ENCODE measurements around the gene GPR161. TPM values are rescaled to one million over a fixed set of nuclear protein-coding genes. Genes with fewer than 3 reads are reported as not detected.

Gene GPR161
- total and polyA plus RNA-seq, 2 donors (not counting 1 experiment from before 2014, with no cell fraction given): 10.2 to 18.7 TPM

GRCh38 chr1:168116327-168116799 lies 20.4 kb downstream of the GPR161 start:
- Histone ChIP-seq H3K27ac (ENCODE audit: insufficient read depth, low read length) (no peak overlapping the region), H3K4me1 (ENCODE audit: control insufficient read depth, extremely low read depth, insufficient read depth, low read length) (peaks cover 7% of the 10 kb centered on the region), H3K9ac (ENCODE audit: insufficient read depth, low read length) (no peak overlapping the region), H3K27me3 (ENCODE audit: control insufficient read depth, insufficient read depth, low read length) (no peaks in the 10 kb centered on the region), H3K79me2 (ENCODE audit: control insufficient read depth, insufficient read depth, low read length) (no peaks in the 10 kb centered on the region), H3K4me2 (ENCODE audit: extremely low read depth, insufficient read depth, low read length) (no peak overlapping the region), H3K4me3 (replicated peaks in 1 of 4; ENCODE audit: control extremely low read depth in 1 of 4, insufficient read depth in 1 of 4, low read depth in 3 of 4, low read length in 4 of 4) (no peak overlapping the region), H3K36me3 (ENCODE audit: control insufficient read depth, insufficient read depth, low read length) (no peaks in the 10 kb centered on the region), H3K9me3 (ENCODE audit: control insufficient read depth, insufficient read depth, low read depth, low read length) (no peaks in the 10 kb centered on the region), H2AFZ (ENCODE audit: low read length) (no peak overlapping the region), H4K20me1 (ENCODE audit: control insufficient read depth, extremely low read depth, insufficient read depth, low read length) (no peaks in the 10 kb centered on the region)
- no peak for DNase-seq (ENCODE audit: low read depth in 2 of 2)
- TF ChIP-seq CTCF (conservative IDR thresholded peaks at IDR 0.05 in 1 of 2, IDR thresholded peaks at IDR 0.05 in 1 of 2; ENCODE audit: low read depth in 1 of 2, low read length in 2 of 2) (no peak), EZH2 (IDR thresholded peaks at IDR 0.05; ENCODE audit: low read length, missing control alignments) (no peak)

- H3K4me1 ChIP-seq (ENCODE audit: control insufficient read depth, extremely low read depth, insufficient read depth, low read length): peaks cover 3% of the 10 kb centered on the region
- no peak for DNase-seq (ENCODE audit: low read depth in 2 of 2)
- H3K4me3 ChIP-seq (replicated peaks in 1 of 4; ENCODE audit: control extremely low read depth in 1 of 4, insufficient read depth in 1 of 4, low read depth in 3 of 4, low read length in 4 of 4): no peak overlapping the region
- no peak for TF ChIP-seq CTCF (conservative IDR thresholded peaks at IDR 0.05 in 1 of 2, IDR thresholded peaks at IDR 0.05 in 1 of 2; ENCODE audit: low read depth in 1 of 2, low read length in 2 of 2)
- no peak for TF ChIP-seq EZH2 (IDR thresholded peaks at IDR 0.05; ENCODE audit: low read length, missing control alignments)
- H3K36me3 ChIP-seq (ENCODE audit: control insufficient read depth, insufficient read depth, low read length): no peaks in the 10 kb centered on the region
- H3K27ac ChIP-seq (ENCODE audit: insufficient read depth, low read length): no peak overlapping the region
- H2AFZ ChIP-seq (ENCODE audit: low read length): no peak overlapping the region
- H3K27me3 ChIP-seq (ENCODE audit: control insufficient read depth, insufficient read depth, low read length): no peaks in the 10 kb centered on the region
- H3K79me2 ChIP-seq (ENCODE audit: control insufficient read depth, insufficient read depth, low read length): no peaks in the 10 kb centered on the region
- no peaks in the 10 kb centered on the region for H4K20me1 ChIP-seq (ENCODE audit: control insufficient read depth, extremely low read depth, insufficient read depth, low read length)
- H3K4me2 ChIP-seq (ENCODE audit: extremely low read depth, insufficient read depth, low read length): no peak overlapping the region
- H3K9me3 ChIP-seq (ENCODE audit: control insufficient read depth, insufficient read depth, low read depth, low read length): no peaks in the 10 kb centered on the region
- H3K9ac ChIP-seq (ENCODE audit: insufficient read depth, low read length): no peak overlapping the region
Measured at GRCh38 chr1:168114845-168115244, 21.9 kb downstream of the GPR161 start.

GRCh38 chr1:168112673-168113305 lies 23.9 kb downstream of the GPR161 start:
- Histone ChIP-seq H3K79me2 (ENCODE audit: control insufficient read depth, insufficient read depth, low read length) (no peaks in the 10 kb centered on the region), H4K20me1 (ENCODE audit: control insufficient read depth, extremely low read depth, insufficient read depth, low read length) (no peaks in the 10 kb centered on the region), H3K9ac (ENCODE audit: insufficient read depth, low read length) (no peak overlapping the region), H3K9me3 (ENCODE audit: control insufficient read depth, insufficient read depth, low read depth, low read length) (no peaks in the 10 kb centered on the region), H3K27me3 (ENCODE audit: control insufficient read depth, insufficient read depth, low read length) (no peaks in the 10 kb centered on the region), H3K4me2 (ENCODE audit: extremely low read depth, insufficient read depth, low read length) (no peak overlapping the region), H2AFZ (ENCODE audit: low read length) (no peak overlapping the region), H3K36me3 (ENCODE audit: control insufficient read depth, insufficient read depth, low read length) (no peaks in the 10 kb centered on the region), H3K27ac (ENCODE audit: insufficient read depth, low read length) (no peak overlapping the region), H3K4me1 (ENCODE audit: control insufficient read depth, extremely low read depth, insufficient read depth, low read length) (peaks cover 3% of the 10 kb centered on the region), H3K4me3 (replicated peaks in 1 of 4; ENCODE audit: control extremely low read depth in 1 of 4, insufficient read depth in 1 of 4, low read depth in 3 of 4, low read length in 4 of 4) (no peak overlapping the region)
- peak; percentile 49 to 87 for DNase-seq (ENCODE audit: low read depth in 2 of 2)
- no peak for TF ChIP-seq EZH2 (IDR thresholded peaks at IDR 0.05; ENCODE audit: low read length, missing control alignments)
